IMR-90 (cell line): ENCODE results near the gene FAM83G.

Experiments used
- CTCF ChIP-seq: conservative IDR thresholded peaks from 2 replicates; pipeline ENCODE4 v1.5.1; 2012; ENCODE audit warnings: mild to moderate bottlenecking, low read depth, low read length, improper control_type of control experiment
- FOS ChIP-seq: fragments of 150-350 bp; IDR thresholded peaks from 2 replicates; pipeline ENCODE4 v1.6.1; 2016; ENCODE audit warnings: low read depth, low read length
- MAFK ChIP-seq: IDR thresholded peaks from 2 replicates; pipeline ENCODE4 v1.6.1; 2012; ENCODE audit warnings: low read depth, low read length, improper control_type of control experiment
- MXI1 ChIP-seq: IDR thresholded peaks from 2 replicates; pipeline ENCODE4 v1.6.1; 2012; ENCODE audit warnings: low read depth, mild to moderate bottlenecking, low read length, moderate library complexity, borderline replicate concordance
- NFE2L2 ChIP-seq: fragments of 150-350 bp; IDR thresholded peaks from 2 replicates; pipeline ENCODE4 v1.6.1; 2016; ENCODE audit warnings: low read depth, mild to moderate bottlenecking, low read length
- POLR2A ChIP-seq: IDR thresholded peaks from 2 replicates; pipeline ENCODE4 v1.6.1; 2012; ENCODE audit warnings: mild to moderate bottlenecking, low read depth, low read length
- RAD21 ChIP-seq: IDR thresholded peaks from 2 replicates; pipeline ENCODE4 v1.6.1; 2012; ENCODE audit warnings: low read length, improper control_type of control experiment
- RCOR1 ChIP-seq: IDR thresholded peaks from 2 replicates; pipeline ENCODE4 v1.6.1; 2012; ENCODE audit warnings: mild to moderate bottlenecking, low read length, improper control_type of control experiment; ENCODE audit not compliant: insufficient replicate concordance
- TF ChIP-seq, protein P1 (sequence below): fragments of 150-350 bp; IDR thresholded peaks from 2 replicates; pipeline ENCODE4 v1.6.1; 2017; ENCODE audit warnings: mild to moderate bottlenecking, antibody characterized with exemption, low read length, low read depth
- TF ChIP-seq, protein P2 (sequence below): fragments of 150-350 bp; IDR thresholded peaks from 2 replicates; pipeline ENCODE4 v1.6.1; 2016; ENCODE audit warnings: low read depth, mild to moderate bottlenecking, low read length, moderate library complexity, borderline replicate concordance

DNA sequence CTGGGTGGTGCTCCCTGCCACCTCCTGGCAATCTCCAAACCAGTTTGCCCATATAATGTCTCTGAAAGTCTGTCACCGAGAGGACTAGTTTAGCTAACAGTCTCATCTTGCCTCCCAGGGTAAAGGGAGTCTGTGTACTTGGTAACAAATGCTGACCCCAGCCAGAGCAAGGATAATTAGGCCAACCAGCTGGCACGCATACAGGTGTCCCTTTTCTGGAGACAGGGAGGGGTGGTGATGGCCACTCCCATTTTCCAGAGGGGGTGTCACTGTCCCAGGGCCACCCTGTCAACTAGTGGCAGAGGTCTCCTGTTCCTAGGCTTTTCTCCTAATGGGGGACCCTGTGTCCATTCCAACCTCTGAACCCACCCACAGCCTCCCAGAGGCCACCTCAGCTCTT, 8.1 kb downstream of the FAM83G start:
- TF ChIP-seq CTCF = no peak
- no peak for TF ChIP-seq RAD21
- no peak for TF ChIP-seq MXI1
- TF ChIP-seq FOS = no peak
- no peak for TF ChIP-seq RCOR1
- TF ChIP-seq POLR2A = no peak
- TF ChIP-seq, protein P1, sequence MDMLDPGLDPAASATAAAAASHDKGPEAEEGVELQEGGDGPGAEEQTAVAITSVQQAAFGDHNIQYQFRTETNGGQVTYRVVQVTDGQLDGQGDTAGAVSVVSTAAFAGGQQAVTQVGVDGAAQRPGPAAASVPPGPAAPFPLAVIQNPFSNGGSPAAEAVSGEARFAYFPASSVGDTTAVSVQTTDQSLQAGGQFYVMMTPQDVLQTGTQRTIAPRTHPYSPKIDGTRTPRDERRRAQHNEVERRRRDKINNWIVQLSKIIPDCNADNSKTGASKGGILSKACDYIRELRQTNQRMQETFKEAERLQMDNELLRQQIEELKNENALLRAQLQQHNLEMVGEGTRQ = no peak
- no peak for TF ChIP-seq NFE2L2
- no peak for TF ChIP-seq MAFK
- TF ChIP-seq, protein P2, sequence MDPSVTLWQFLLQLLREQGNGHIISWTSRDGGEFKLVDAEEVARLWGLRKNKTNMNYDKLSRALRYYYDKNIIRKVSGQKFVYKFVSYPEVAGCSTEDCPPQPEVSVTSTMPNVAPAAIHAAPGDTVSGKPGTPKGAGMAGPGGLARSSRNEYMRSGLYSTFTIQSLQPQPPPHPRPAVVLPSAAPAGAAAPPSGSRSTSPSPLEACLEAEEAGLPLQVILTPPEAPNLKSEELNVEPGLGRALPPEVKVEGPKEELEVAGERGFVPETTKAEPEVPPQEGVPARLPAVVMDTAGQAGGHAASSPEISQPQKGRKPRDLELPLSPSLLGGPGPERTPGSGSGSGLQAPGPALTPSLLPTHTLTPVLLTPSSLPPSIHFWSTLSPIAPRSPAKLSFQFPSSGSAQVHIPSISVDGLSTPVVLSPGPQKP = no peak
